Glutamatergic neuron (in vitro differentiated cells): Measurements from ENCODE around the gene EMC9. TPM values are rescaled to one million over a fixed set of nuclear protein-coding genes. Genes with fewer than 3 reads are reported as not detected.

Experiments
- DNase-seq: peaks from one replicate; pipeline ENCODE4 v3.0.0; 2022
- H3K27ac Mint-ChIP-seq: one replicate; pipeline ENCODE4 v1.8.0; 2020; ENCODE audit warnings: mild to moderate bottlenecking, mixed read lengths, inconsistent platforms; ENCODE audit not compliant: unreplicated experiment
- H3K27me3 Mint-ChIP-seq: one replicate; pipeline ENCODE4 v1.8.0; 2020; ENCODE audit warnings: mild to moderate bottlenecking, moderate library complexity, mixed read lengths, inconsistent platforms; ENCODE audit not compliant: unreplicated experiment
- H3K36me3 Mint-ChIP-seq: one replicate; pipeline ENCODE4 v1.8.0; 2020; ENCODE audit warnings: mild to moderate bottlenecking, mixed read lengths, inconsistent platforms; ENCODE audit not compliant: unreplicated experiment
- H3K4me1 Mint-ChIP-seq: one replicate; pipeline ENCODE4 v1.8.0; 2020; ENCODE audit warnings: mild to moderate bottlenecking, low read depth, mixed read lengths, inconsistent platforms; ENCODE audit not compliant: unreplicated experiment
- H3K4me3 Mint-ChIP-seq: one replicate; pipeline ENCODE4 v1.8.0; 2020; ENCODE audit warnings: mild to moderate bottlenecking, mixed read lengths, inconsistent platforms; ENCODE audit not compliant: unreplicated experiment
- H3K9me3 Mint-ChIP-seq: one replicate; pipeline ENCODE4 v1.8.0; 2020; ENCODE audit warnings: mild to moderate bottlenecking, moderate library complexity, mixed read lengths, inconsistent platforms; ENCODE audit not compliant: unreplicated experiment
- total RNA-seq: library from RNA; stranded (reverse); fragmentation: NEBNext Ultra II Directional; extraction: Animal tissue kit (Norgen Biotek cat#: 25700); gene quantifications from one replicate; pipeline ENCODE4 v1.2.1, GENCODE V29; 2021; ENCODE audit not compliant: unreplicated experiment
- TF ChIP-seq, protein P1 (sequence below): fragments of 200-600 bp; sonication (generic); IDR thresholded peaks from one replicate; pipeline ENCODE4 v1.5.0; 2021; ENCODE audit not compliant: partially characterized antibody, unreplicated experiment

Gene EMC9
- total RNA-seq, 1 donor from 2014 or later, result 18.1 TPM

- H3K9me3 Mint-ChIP-seq, result peaks cover 5% of the 10 kb centered on the region
- peak within 1 kb of the TSS; percentile 85 for H3K4me3 Mint-ChIP-seq
- peak within 1 kb of the TSS; percentile 68 for H3K27ac Mint-ChIP-seq
- peaks cover 3% of the 10 kb centered on the region for H3K27me3 Mint-ChIP-seq
- H3K4me1 Mint-ChIP-seq, result no peaks in the 10 kb centered on the region
- no peaks in the 10 kb centered on the region for H3K36me3 Mint-ChIP-seq
- TF ChIP-seq, protein P1, sequence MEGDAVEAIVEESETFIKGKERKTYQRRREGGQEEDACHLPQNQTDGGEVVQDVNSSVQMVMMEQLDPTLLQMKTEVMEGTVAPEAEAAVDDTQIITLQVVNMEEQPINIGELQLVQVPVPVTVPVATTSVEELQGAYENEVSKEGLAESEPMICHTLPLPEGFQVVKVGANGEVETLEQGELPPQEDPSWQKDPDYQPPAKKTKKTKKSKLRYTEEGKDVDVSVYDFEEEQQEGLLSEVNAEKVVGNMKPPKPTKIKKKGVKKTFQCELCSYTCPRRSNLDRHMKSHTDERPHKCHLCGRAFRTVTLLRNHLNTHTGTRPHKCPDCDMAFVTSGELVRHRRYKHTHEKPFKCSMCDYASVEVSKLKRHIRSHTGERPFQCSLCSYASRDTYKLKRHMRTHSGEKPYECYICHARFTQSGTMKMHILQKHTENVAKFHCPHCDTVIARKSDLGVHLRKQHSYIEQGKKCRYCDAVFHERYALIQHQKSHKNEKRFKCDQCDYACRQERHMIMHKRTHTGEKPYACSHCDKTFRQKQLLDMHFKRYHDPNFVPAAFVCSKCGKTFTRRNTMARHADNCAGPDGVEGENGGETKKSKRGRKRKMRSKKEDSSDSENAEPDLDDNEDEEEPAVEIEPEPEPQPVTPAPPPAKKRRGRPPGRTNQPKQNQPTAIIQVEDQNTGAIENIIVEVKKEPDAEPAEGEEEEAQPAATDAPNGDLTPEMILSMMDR, result no peak
- peak; percentile 93 for DNase-seq
These were observed 47.1 kb upstream of the EMC9 start, which contains the start of gene IPO4 for GRCh38 chr14:24188251-24189058. TSS of gene IPO4 (minus strand) at chr14:24188816. CDS start at chr14:24188787, 29 bp downstream.

GRCh38 chr14:24187539-24187915 is 46.1 kb upstream of the EMC9 start:
- Mint-ChIP-seq H3K27me3 (peaks cover 3% of the 10 kb centered on the region), H3K4me1 (no peaks in the 10 kb centered on the region), H3K4me3 (peak overlapping the region; percentile 85), H3K9me3 (peaks cover 3% of the 10 kb centered on the region), H3K27ac (no peak overlapping the region), H3K36me3 (no peaks in the 10 kb centered on the region)
- no peak for DNase-seq
- TF ChIP-seq, protein P1, result no peak

DNA sequence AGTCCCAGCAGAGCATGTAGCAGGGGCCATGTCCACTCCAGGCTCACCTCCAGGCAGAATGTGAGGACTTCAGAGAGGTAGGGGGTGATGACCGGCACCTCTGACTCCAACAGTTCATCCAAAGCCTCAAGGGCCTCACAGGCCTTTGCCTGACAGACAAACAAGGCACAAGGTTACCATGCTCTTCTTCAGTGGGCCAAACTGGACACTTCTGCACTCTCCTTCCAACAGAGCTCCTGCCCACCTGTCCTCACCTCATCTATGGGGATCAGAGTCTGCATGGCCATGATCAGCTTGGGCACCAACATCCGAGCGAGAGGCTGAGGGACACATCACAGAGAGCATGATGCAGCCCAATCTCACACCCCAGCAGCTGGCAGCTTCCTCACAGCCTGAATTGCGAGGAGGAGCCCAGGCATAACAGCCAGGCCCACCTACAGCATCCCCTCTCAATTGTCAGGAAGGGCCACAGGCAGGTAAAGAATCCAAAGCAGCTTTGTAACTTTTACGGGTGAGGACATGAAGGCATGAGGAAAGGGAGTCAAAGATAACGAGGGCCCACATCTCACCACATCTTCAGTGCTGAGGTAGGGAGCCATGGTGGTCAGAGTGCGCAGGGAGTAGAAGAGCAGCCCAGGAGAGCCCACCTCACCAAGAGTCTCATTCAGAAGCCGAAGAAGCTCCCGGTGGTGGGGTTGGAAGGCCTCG is 45.6 kb upstream of the EMC9 start:
- Mint-ChIP-seq H3K4me1 (no peaks in the 10 kb centered on the region), H3K4me3 (peak overlapping the region; percentile 67), H3K27ac (no peak overlapping the region), H3K27me3 (peaks cover 3% of the 10 kb centered on the region), H3K9me3 (peaks cover 3% of the 10 kb centered on the region), H3K36me3 (no peaks in the 10 kb centered on the region)
- no peak for DNase-seq
- TF ChIP-seq, protein P1, result no peak

DNA sequence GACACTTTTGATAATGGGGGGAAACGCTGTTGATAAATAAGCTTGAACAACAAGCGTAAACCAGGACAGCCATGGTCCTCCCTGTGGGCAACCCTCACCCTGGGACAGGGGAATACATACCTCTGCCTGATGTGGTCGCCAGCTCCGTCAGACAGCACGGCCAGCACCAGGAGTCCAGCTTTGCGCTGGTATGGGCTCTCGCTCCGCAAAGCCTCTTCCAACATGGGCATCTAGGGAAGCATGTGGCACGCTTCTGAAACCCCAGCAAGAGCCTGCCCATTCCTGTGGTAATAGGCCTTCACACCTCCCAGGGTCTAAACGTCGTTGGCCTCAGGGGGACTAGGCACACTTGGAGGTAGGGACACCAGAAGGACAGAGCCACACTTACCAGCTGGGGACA is 44.4 kb upstream of the EMC9 start:
- no peak for DNase-seq
- peaks cover 3% of the 10 kb centered on the region for H3K9me3 Mint-ChIP-seq
- H3K27me3 Mint-ChIP-seq, result peaks cover 7% of the 10 kb centered on the region
- no peak overlapping the region for H3K4me3 Mint-ChIP-seq
- TF ChIP-seq, protein P1, result no peak
- no peak overlapping the region for H3K27ac Mint-ChIP-seq
- peaks cover 2% of the 10 kb centered on the region for H3K4me1 Mint-ChIP-seq
- H3K36me3 Mint-ChIP-seq, result no peaks in the 10 kb centered on the region

GRCh38 chr14:24185026-24185425 is 43.6 kb upstream of the EMC9 start:
- H3K4me3 Mint-ChIP-seq, result no peak overlapping the region
- no peak overlapping the region for H3K27ac Mint-ChIP-seq
- peaks cover 2% of the 10 kb centered on the region for H3K4me1 Mint-ChIP-seq
- TF ChIP-seq, protein P1, result no peak
- H3K9me3 Mint-ChIP-seq, result peaks cover 4% of the 10 kb centered on the region
- H3K27me3 Mint-ChIP-seq, result peaks cover 8% of the 10 kb centered on the region
- no peak for DNase-seq
- H3K36me3 Mint-ChIP-seq, result no peaks in the 10 kb centered on the region
